Memory B cell (primary cell): ENCODE results near the gene NEDD4L.
"Not testable (repeated sequence)": the region's sequence is repeated elsewhere in the genome, so short reads cannot be mapped to it uniquely, and the experiment has no call there.

Experiments used
- ATAC-seq: fragments of 150-1000 bp; cut with Tn5 transposase; 2 replicates; pipeline ENCODE4 v1.10.0; 2021; ENCODE audit warnings: low read depth, mild to moderate bottlenecking, moderate library complexity
- DNase-seq, 2 donors: peaks; one replicate each; pipeline ENCODE4 v3.0.0; 2022; ENCODE audit warnings: low spot score in 2 of 2
- H3K27ac Mint-ChIP-seq: one replicate; pipeline ENCODE4 v1.8.0; 2022; ENCODE audit warnings: mild to moderate bottlenecking, moderate library complexity, mixed read lengths
- H3K27me3 Mint-ChIP-seq: one replicate; pipeline ENCODE4 v1.8.0; 2022; ENCODE audit warnings: mixed read lengths
- H3K36me3 Mint-ChIP-seq: one replicate; pipeline ENCODE4 v1.8.0; 2022; ENCODE audit warnings: mild to moderate bottlenecking, mixed read lengths
- H3K4me1 Mint-ChIP-seq: one replicate; pipeline ENCODE4 v1.8.0; 2022; ENCODE audit warnings: mixed read lengths
- H3K4me3 Mint-ChIP-seq: one replicate; pipeline ENCODE4 v1.8.0; 2022; ENCODE audit warnings: mild to moderate bottlenecking, moderate library complexity, mixed read lengths
- H3K9me3 Mint-ChIP-seq: one replicate; pipeline ENCODE4 v1.8.0; 2022; ENCODE audit warnings: mixed read lengths

NEDD4L gene

GRCh38 chr18:58253318-58253717 is 209.3 kb downstream of the NEDD4L start:
- Mint-ChIP-seq H3K4me3 (no peak overlapping the region), H3K9me3 (no peaks in the 10 kb centered on the region), H3K4me1 (peaks cover 5% of the 10 kb centered on the region), H3K36me3 (peaks cover 10% of the 10 kb centered on the region), H3K27me3 (no peaks in the 10 kb centered on the region), H3K27ac (no peak overlapping the region)
- DNase-seq (no peak), ATAC-seq (no peak)

- peaks cover 10% of the 10 kb centered on the region for H3K36me3 Mint-ChIP-seq
- DNase-seq, result no peak
Observed at GRCh38 chr18:58253871-58254270, 209.8 kb downstream of the NEDD4L start.

GRCh38 chr18:58254873-58255511 is 211.0 kb downstream of the NEDD4L start:
- H3K9me3 Mint-ChIP-seq, result no peaks in the 10 kb centered on the region
- no peaks in the 10 kb centered on the region for H3K27me3 Mint-ChIP-seq
- H3K4me1 Mint-ChIP-seq, result peaks cover 5% of the 10 kb centered on the region
- ATAC-seq (no peak), DNase-seq (no peak)
- no peak overlapping the region for H3K27ac Mint-ChIP-seq
- peaks cover 10% of the 10 kb centered on the region for H3K36me3 Mint-ChIP-seq
- no peak overlapping the region for H3K4me3 Mint-ChIP-seq

More at GRCh38 chr18:58253871-58254270, 209.8 kb downstream of the NEDD4L start:
- Mint-ChIP-seq H3K27me3 (no peaks in the 10 kb centered on the region), H3K27ac (no peak overlapping the region), H3K4me3 (no peak overlapping the region), H3K4me1 (peaks cover 5% of the 10 kb centered on the region), H3K9me3 (no peaks in the 10 kb centered on the region)
- no peak for ATAC-seq

- ATAC-seq (no peak), DNase-seq (no peak)
- peaks cover 10% of the 10 kb centered on the region for H3K36me3 Mint-ChIP-seq
- H3K4me1 Mint-ChIP-seq, result peaks cover 5% of the 10 kb centered on the region
- no peak overlapping the region for H3K4me3 Mint-ChIP-seq
- H3K27me3 Mint-ChIP-seq, result no peaks in the 10 kb centered on the region
- H3K9me3 Mint-ChIP-seq, result no peaks in the 10 kb centered on the region
- no peak overlapping the region for H3K27ac Mint-ChIP-seq
Observed at GRCh38 chr18:58255701-58256311, 211.8 kb downstream of the NEDD4L start.

GRCh38 chr18:58256316-58257080 is 212.5 kb downstream of the NEDD4L start:
- no peaks in the 10 kb centered on the region for H3K27me3 Mint-ChIP-seq
- H3K9me3 Mint-ChIP-seq, result no peaks in the 10 kb centered on the region
- DNase-seq (no peak), ATAC-seq (no peak)
- H3K4me1 Mint-ChIP-seq, result peaks cover 5% of the 10 kb centered on the region
- H3K4me3 Mint-ChIP-seq, result no peak overlapping the region
- no peak overlapping the region for H3K27ac Mint-ChIP-seq
- peaks cover 10% of the 10 kb centered on the region for H3K36me3 Mint-ChIP-seq

- H3K27ac Mint-ChIP-seq, result peak overlapping the region; percentile 60
- no peak overlapping the region for H3K4me3 Mint-ChIP-seq
- H3K36me3 Mint-ChIP-seq, result peaks cover 8% of the 10 kb centered on the region
- H3K9me3 Mint-ChIP-seq, result no peaks in the 10 kb centered on the region
- no peaks in the 10 kb centered on the region for H3K27me3 Mint-ChIP-seq
- H3K4me1 Mint-ChIP-seq, result peaks cover 5% of the 10 kb centered on the region
- ATAC-seq (no peak), DNase-seq (no peak)
Observed at GRCh38 chr18:58257461-58257860, 213.4 kb downstream of the NEDD4L start.

GRCh38 chr18:58258692-58259342 is 214.8 kb downstream of the NEDD4L start:
- no peak for ATAC-seq
- Mint-ChIP-seq H3K27ac (no peak overlapping the region), H3K4me3 (no peak overlapping the region), H3K9me3 (no peaks in the 10 kb centered on the region), H3K36me3 (peaks cover 8% of the 10 kb centered on the region), H3K27me3 (no peaks in the 10 kb centered on the region), H3K4me1 (peaks cover 9% of the 10 kb centered on the region)
- no peak for DNase-seq

- H3K4me3 Mint-ChIP-seq, result no peak overlapping the region
- H3K27ac Mint-ChIP-seq, result peak overlapping the region; percentile 46
- H3K27me3 Mint-ChIP-seq, result no peaks in the 10 kb centered on the region
- no peak for DNase-seq
- H3K36me3 Mint-ChIP-seq, result peaks cover 3% of the 10 kb centered on the region
- ATAC-seq, result no peak
- H3K9me3 Mint-ChIP-seq, result no peaks in the 10 kb centered on the region
- H3K4me1 Mint-ChIP-seq, result peaks cover 7% of the 10 kb centered on the region
Observed at GRCh38 chr18:58263055-58263957, 219.3 kb downstream of the NEDD4L start.

GRCh38 chr18:58264075-58264474 is 220.0 kb downstream of the NEDD4L start:
- no peak overlapping the region for H3K27ac Mint-ChIP-seq
- no peaks in the 10 kb centered on the region for H3K27me3 Mint-ChIP-seq
- H3K4me1 Mint-ChIP-seq, result peaks cover 7% of the 10 kb centered on the region
- no peaks in the 10 kb centered on the region for H3K9me3 Mint-ChIP-seq
- no peak overlapping the region for H3K4me3 Mint-ChIP-seq
- no peak for ATAC-seq
- DNase-seq, result no peak
- peaks cover 3% of the 10 kb centered on the region for H3K36me3 Mint-ChIP-seq

GRCh38 chr18:58264840-58265239 is 220.8 kb downstream of the NEDD4L start:
- no peak for ATAC-seq
- Mint-ChIP-seq H3K9me3 (no peaks in the 10 kb centered on the region), H3K4me3 (no peak overlapping the region), H3K36me3 (peaks cover 3% of the 10 kb centered on the region), H3K27ac (no peak overlapping the region), H3K4me1 (peaks cover 7% of the 10 kb centered on the region), H3K27me3 (no peaks in the 10 kb centered on the region)
- DNase-seq, result no peak

GRCh38 chr18:58265489-58265888 is 221.5 kb downstream of the NEDD4L start:
- not testable (repeated sequence) for H3K4me1 Mint-ChIP-seq, H3K4me3 Mint-ChIP-seq, ATAC-seq, H3K27me3 Mint-ChIP-seq, DNase-seq, H3K27ac Mint-ChIP-seq, H3K9me3 Mint-ChIP-seq, H3K36me3 Mint-ChIP-seq

- ATAC-seq, result no peak
Observed at GRCh38 chr18:58266291-58266690, 222.3 kb downstream of the NEDD4L start.

GRCh38 chr18:58267493-58267892 is 223.5 kb downstream of the NEDD4L start:
- Mint-ChIP-seq H3K36me3 (peaks cover 3% of the 10 kb centered on the region), H3K27me3 (no peaks in the 10 kb centered on the region), H3K27ac (no peak overlapping the region), H3K9me3 (no peaks in the 10 kb centered on the region), H3K4me1 (peaks cover 7% of the 10 kb centered on the region), H3K4me3 (no peak overlapping the region)
- no peak for DNase-seq
- ATAC-seq, result no peak

More at GRCh38 chr18:58266291-58266690, 222.3 kb downstream of the NEDD4L start:
- H3K27ac Mint-ChIP-seq, result no peak overlapping the region
- H3K36me3 Mint-ChIP-seq, result peaks cover 3% of the 10 kb centered on the region
- DNase-seq, result no peak
- no peaks in the 10 kb centered on the region for H3K27me3 Mint-ChIP-seq
- H3K4me3 Mint-ChIP-seq, result no peak overlapping the region
- no peaks in the 10 kb centered on the region for H3K9me3 Mint-ChIP-seq
- peaks cover 7% of the 10 kb centered on the region for H3K4me1 Mint-ChIP-seq
